HL-60/S4 (cell line): ENCODE results near the gene BIRC3.
"Not testable (repeated sequence)": the region's sequence is repeated elsewhere in the genome, so short reads cannot be mapped to it uniquely, and the experiment has no call there.

Experiments
- in situ Hi-C: fragments of 300-500 bp; cut with MboI; formaldehyde crosslinking; loops from 2 replicates; pipeline ENCODE4 v1.14.3; 2022; ENCODE audit warnings: low sequenced_read_pairs

BIRC3 gene

GRCh38 chr11:102293873-102294601 is 23.2 kb upstream of the BIRC3 start:
- in situ Hi-C loops, result no loop called here

- in situ Hi-C loops, result no loop called here
Observed at GRCh38 chr11:102295045-102295444, 22.2 kb upstream of the BIRC3 start.

GRCh38 chr11:102296757-102297156 is 20.5 kb upstream of the BIRC3 start:
- in situ Hi-C loops, result not testable (repeated sequence)

- in situ Hi-C loops, result not testable (repeated sequence)
Observed at GRCh38 chr11:102300837-102301236, 16.4 kb upstream of the BIRC3 start.

- in situ Hi-C loops, result no loop called here
Observed at GRCh38 chr11:102302241-102302640, 15.0 kb upstream of the BIRC3 start.

- in situ Hi-C loops, result no loop called here
Observed at GRCh38 chr11:102304686-102305085, 12.6 kb upstream of the BIRC3 start.

GRCh38 chr11:102305352-102306047 is 11.8 kb upstream of the BIRC3 start:
- in situ Hi-C loops, result no loop called here

- in situ Hi-C loops, result no loop called here
Observed at GRCh38 chr11:102306048-102306597, 11.2 kb upstream of the BIRC3 start.

GRCh38 chr11:102306817-102307726 is 10.2 kb upstream of the BIRC3 start:
- in situ Hi-C loops, result no loop called here

GRCh38 chr11:102307727-102308038 is 9.6 kb upstream of the BIRC3 start:
- in situ Hi-C loops, result no loop called here

GRCh38 chr11:102309621-102310541 is 7.4 kb upstream of the BIRC3 start:
- in situ Hi-C loops, result no loop called here

- in situ Hi-C loops, result no loop called here
Observed at GRCh38 chr11:102312667-102313066, 4.6 kb upstream of the BIRC3 start.

GRCh38 chr11:102313238-102313940 is 3.9 kb upstream of the BIRC3 start:
- in situ Hi-C loops, result no loop called here

- in situ Hi-C loops, result no loop called here
Observed at GRCh38 chr11:102314784-102315183, 2.5 kb upstream of the BIRC3 start.

- in situ Hi-C loops, result no loop called here
Observed at GRCh38 chr11:102316346-102316904, 859 bp upstream of the BIRC3 start.

GRCh38 chr11:102317768-102318103 is 452 bp downstream of the BIRC3 start:
- in situ Hi-C loops, result no loop called here

GRCh38 chr11:102318469-102318868 is 1.2 kb downstream of the BIRC3 start:
- in situ Hi-C loops, result no loop called here

- in situ Hi-C loops, result no loop called here
Observed at GRCh38 chr11:102319544-102319943, 2.3 kb downstream of the BIRC3 start.

- in situ Hi-C loops, result no loop called here
Observed at GRCh38 chr11:102320188-102320587, 2.9 kb downstream of the BIRC3 start.
